HAP-1 (cell line): Measurements from ENCODE around the gene PTPN13.

Experiments
- DNase-seq, 2 experiments: peaks; one replicate each; pipeline ENCODE4 v3.0.0-alpha.2; 2016 to 2020; ENCODE audit warnings: low spot score in 2 of 2
- H3K27me3 ChIP-seq: fragments of 250-450 bp; sonication (Bioruptor Pico); 2 replicates; pipeline ENCODE4 v1.5.1; 2020; ENCODE audit warnings: low read depth, mild to moderate bottlenecking, moderate library complexity
- H3K36me3 ChIP-seq: fragments of 250-450 bp; sonication (Bioruptor Pico); replicated peaks from 2 replicates; pipeline ENCODE4 v1.5.1; 2020; ENCODE audit warnings: mild to moderate bottlenecking
- H3K4me1 ChIP-seq: fragments of 250-450 bp; sonication (Bioruptor Pico); 2 replicates; pipeline ENCODE4 v1.5.1; 2020; ENCODE audit warnings: mild to moderate bottlenecking
- H3K4me3 ChIP-seq: fragments of 250-450 bp; sonication (Bioruptor Pico); 2 replicates; pipeline ENCODE4 v1.5.1; 2020; ENCODE audit warnings: mild to moderate bottlenecking, moderate library complexity
- H3K9me3 ChIP-seq: fragments of 250-450 bp; sonication (Bioruptor Pico); 2 replicates; pipeline ENCODE4 v1.5.1; 2020; ENCODE audit warnings: mild to moderate bottlenecking, moderate library complexity
- in situ Hi-C: fragments of 300-500 bp; cut with MboI; formaldehyde crosslinking; loops from 3 replicates; pipeline ENCODE4 v1.14.3; 2020; ENCODE audit warnings: low sequenced_read_pairs, inconsistent platforms, mixed read lengths

Gene PTPN13

GRCh38 chr4:86593688-86594558 lies at the start of gene PTPN13:
Gene PTPN13, plus strand, starts transcription at chr4:86594315. Its CDS starts 40,942 bp downstream, at chr4:86635257.
- in situ Hi-C loops = no loop called here
- Histone ChIP-seq H3K4me1 (peaks cover 24% of the 10 kb centered on the region), H3K4me3 (peak within 1 kb of the TSS; percentile 66), H3K9me3 (no peaks in the 10 kb centered on the region), H3K27me3 (no peaks in the 10 kb centered on the region), H3K36me3 (no peaks in the 10 kb centered on the region)
- DNase-seq = peak; percentile 99 to 100

- Histone ChIP-seq H3K4me3 (no peak overlapping the region), H3K36me3 (no peaks in the 10 kb centered on the region), H3K9me3 (no peaks in the 10 kb centered on the region), H3K27me3 (0 out of 2 replicates have a peak, but pooled peaks cover 5% of the 10 kb centered on the region), H3K4me1 (peaks cover 19% of the 10 kb centered on the region)
- no peak for DNase-seq
- in situ Hi-C loops = no loop called here
Observed at GRCh38 chr4:86547140-86547539, 47.0 kb upstream of the PTPN13 start.

- Histone ChIP-seq H3K36me3 (no peaks in the 10 kb centered on the region), H3K9me3 (no peaks in the 10 kb centered on the region), H3K4me1 (peaks cover 8% of the 10 kb centered on the region), H3K27me3 (peaks cover 15% of the 10 kb centered on the region), H3K4me3 (no peak overlapping the region)
- in situ Hi-C loops = no loop called here
- DNase-seq = no peak
Observed at GRCh38 chr4:86549163-86549788, 44.8 kb upstream of the PTPN13 start.

- H3K27me3 ChIP-seq = peaks cover 15% of the 10 kb centered on the region
- no peaks in the 10 kb centered on the region for H3K4me1 ChIP-seq
- H3K9me3 ChIP-seq = no peaks in the 10 kb centered on the region
- DNase-seq = no peak
- H3K36me3 ChIP-seq = no peaks in the 10 kb centered on the region
- in situ Hi-C loops = no loop called here
- no peak overlapping the region for H3K4me3 ChIP-seq
Observed at GRCh38 chr4:86551387-86551786, 42.7 kb upstream of the PTPN13 start.

GRCh38 chr4:86554646-86555045 lies 39.5 kb upstream of the PTPN13 start:
- Histone ChIP-seq H3K4me1 (peaks cover 5% of the 10 kb centered on the region; the same call in 1 of the 2 replicates), H3K36me3 (no peaks in the 10 kb centered on the region), H3K4me3 (no peak overlapping the region), H3K27me3 (peaks cover 15% of the 10 kb centered on the region), H3K9me3 (no peaks in the 10 kb centered on the region)
- no peak for DNase-seq
- in situ Hi-C loops = no loop called here

- DNase-seq = no peak
- H3K4me3 ChIP-seq = no peak overlapping the region
- H3K36me3 ChIP-seq = no peaks in the 10 kb centered on the region
- no peaks in the 10 kb centered on the region for H3K9me3 ChIP-seq
- in situ Hi-C loops = no loop called here
- H3K4me1 ChIP-seq = peaks cover 5% of the 10 kb centered on the region; the same call in 1 of the 2 replicates
- peaks cover 10% of the 10 kb centered on the region for H3K27me3 ChIP-seq
Observed at GRCh38 chr4:86556791-86557415, 37.2 kb upstream of the PTPN13 start.

GRCh38 chr4:86557526-86557925 lies 36.6 kb upstream of the PTPN13 start:
- Histone ChIP-seq H3K27me3 (peaks cover 9% of the 10 kb centered on the region), H3K36me3 (no peaks in the 10 kb centered on the region), H3K4me3 (no peak overlapping the region), H3K4me1 (peaks cover 5% of the 10 kb centered on the region; the same call in 1 of the 2 replicates), H3K9me3 (no peaks in the 10 kb centered on the region)
- in situ Hi-C loops = no loop called here
- DNase-seq = no peak

- H3K4me1 ChIP-seq = peaks cover 12% of the 10 kb centered on the region
- no peak for DNase-seq
- H3K27me3 ChIP-seq = peaks cover 3% of the 10 kb centered on the region; the same call in 1 of the 2 replicates
- H3K4me3 ChIP-seq = no peak overlapping the region
- H3K9me3 ChIP-seq = no peaks in the 10 kb centered on the region
- H3K36me3 ChIP-seq = no peaks in the 10 kb centered on the region
- in situ Hi-C loops = no loop called here
Observed at GRCh38 chr4:86558258-86558657, 35.9 kb upstream of the PTPN13 start.

GRCh38 chr4:86558797-86559196 lies 35.3 kb upstream of the PTPN13 start:
- no peaks in the 10 kb centered on the region for H3K27me3 ChIP-seq
- DNase-seq = no peak
- peaks cover 14% of the 10 kb centered on the region for H3K4me1 ChIP-seq
- in situ Hi-C loops = no loop called here
- H3K4me3 ChIP-seq = no peak overlapping the region
- no peaks in the 10 kb centered on the region for H3K36me3 ChIP-seq
- H3K9me3 ChIP-seq = no peaks in the 10 kb centered on the region

GRCh38 chr4:86560447-86560846 lies 33.7 kb upstream of the PTPN13 start:
- Histone ChIP-seq H3K4me1 (peaks cover 14% of the 10 kb centered on the region), H3K4me3 (no peak overlapping the region), H3K9me3 (no peaks in the 10 kb centered on the region), H3K36me3 (no peaks in the 10 kb centered on the region), H3K27me3 (no peaks in the 10 kb centered on the region)
- in situ Hi-C loops = no loop called here
- DNase-seq = no peak

- Histone ChIP-seq H3K4me1 (peaks cover 14% of the 10 kb centered on the region), H3K4me3 (no peak overlapping the region), H3K9me3 (no peaks in the 10 kb centered on the region), H3K27me3 (no peaks in the 10 kb centered on the region), H3K36me3 (no peaks in the 10 kb centered on the region)
- in situ Hi-C loops = no loop called here
- DNase-seq = no peak
Observed at GRCh38 chr4:86561256-86561655, 32.9 kb upstream of the PTPN13 start.

GRCh38 chr4:86563416-86563815 lies 30.7 kb upstream of the PTPN13 start:
- no peaks in the 10 kb centered on the region for H3K36me3 ChIP-seq
- H3K9me3 ChIP-seq = no peaks in the 10 kb centered on the region
- in situ Hi-C loops = no loop called here

GRCh38 chr4:86564795-86565194 lies 29.3 kb upstream of the PTPN13 start:
- no peak overlapping the region for H3K4me3 ChIP-seq
- in situ Hi-C loops = no loop called here
- no peak for DNase-seq
- H3K27me3 ChIP-seq = no peaks in the 10 kb centered on the region
- peaks cover 9% of the 10 kb centered on the region for H3K4me1 ChIP-seq
- no peaks in the 10 kb centered on the region for H3K9me3 ChIP-seq
- H3K36me3 ChIP-seq = no peaks in the 10 kb centered on the region

More at GRCh38 chr4:86563416-86563815, 30.7 kb upstream of the PTPN13 start:
- Histone ChIP-seq H3K4me1 (peaks cover 12% of the 10 kb centered on the region), H3K27me3 (no peaks in the 10 kb centered on the region), H3K4me3 (no peak overlapping the region)
- no peak for DNase-seq

GRCh38 chr4:86565651-86566050 lies 28.5 kb upstream of the PTPN13 start:
- Histone ChIP-seq H3K27me3 (no peaks in the 10 kb centered on the region), H3K36me3 (no peaks in the 10 kb centered on the region), H3K4me1 (peaks cover 9% of the 10 kb centered on the region), H3K9me3 (no peaks in the 10 kb centered on the region), H3K4me3 (no peak overlapping the region)
- no peak for DNase-seq
- in situ Hi-C loops = no loop called here
